NOMO-1 (cell line): Measurements from ENCODE around the gene KRT80.

Experiments
- DNase-seq, 2 experiments: peaks; one replicate each; lab custom pipeline; 2025; ENCODE audit not compliant: unreplicated experiment in 2 of 2; lab: John Stamatoyannopoulos, UW

The KRT80 gene

GRCh38 chr12:52211716-52212585 is 20.1 kb upstream of the KRT80 start:
- no peak for DNase-seq

- no peak for DNase-seq
These were observed 19.3 kb upstream of the KRT80 start for GRCh38 chr12:52210925-52211650.

GRCh38 chr12:52210186-52210924 is 18.5 kb upstream of the KRT80 start:
- DNase-seq, result no peak

- DNase-seq, result no peak
These were observed 17.5 kb upstream of the KRT80 start for GRCh38 chr12:52209321-52209720.

- no peak for DNase-seq
These were observed 16.8 kb upstream of the KRT80 start for GRCh38 chr12:52208424-52209165.

GRCh38 chr12:52207895-52208294 is 16.1 kb upstream of the KRT80 start:
- no peak for DNase-seq

- DNase-seq, result no peak
These were observed 15.3 kb upstream of the KRT80 start for GRCh38 chr12:52207106-52207505.

GRCh38 chr12:52206304-52207040 is 14.7 kb upstream of the KRT80 start:
- DNase-seq, result no peak

- DNase-seq, result no peak
These were observed 13.9 kb upstream of the KRT80 start for GRCh38 chr12:52205612-52206303.

- no peak for DNase-seq
These were observed 13.2 kb upstream of the KRT80 start for GRCh38 chr12:52204931-52205505.

- DNase-seq, result no peak
These were observed 12.5 kb upstream of the KRT80 start for GRCh38 chr12:52204095-52204930.

GRCh38 chr12:52203079-52203921 is 11.5 kb upstream of the KRT80 start:
- peak; percentile 90 to 99 for DNase-seq

- no peak for DNase-seq
These were observed 10.7 kb upstream of the KRT80 start for GRCh38 chr12:52202361-52203078.

- DNase-seq, result no peak
These were observed 9.6 kb upstream of the KRT80 start for GRCh38 chr12:52201451-52201839.

- no peak for DNase-seq
These were observed 9.1 kb upstream of the KRT80 start for GRCh38 chr12:52200781-52201450.
